Astrocyte (in vitro differentiated cells and primary cell): ENCODE data around the gene RALB. TPM values are rescaled to one million over a fixed set of nuclear protein-coding genes. Genes with fewer than 3 reads are reported as not detected.

Experiments used
- DNase-seq: peaks from one replicate; pipeline ENCODE4 v3.0.0-alpha.2; 2010; ENCODE audit warnings: low read depth
- FAIRE-seq: peaks from 2 replicates; lab custom pipeline; 2011; peaks lifted over from hg19 to GRCh38; lab: Jason Lieb, UNC
- H2AFZ ChIP-seq: 2 replicates; pipeline ENCODE4 v1.6.0; 2012; ENCODE audit warnings: low read depth, low read length, inconsistent platforms
- H3K27ac ChIP-seq: 2 replicates; pipeline ENCODE4 v1.5.1; 2011; ENCODE audit warnings: low read depth, low read length, inconsistent platforms
- H3K27me3 ChIP-seq: 2 replicates; pipeline ENCODE4 v1.6.0; 2011; ENCODE audit warnings: low read length, inconsistent platforms; ENCODE audit not compliant: insufficient read depth
- H3K36me3 ChIP-seq: 2 replicates; pipeline ENCODE4 v1.5.1; 2011; ENCODE audit warnings: low read length, inconsistent platforms; ENCODE audit not compliant: insufficient read depth
- H3K4me1 ChIP-seq: 2 replicates; pipeline ENCODE4 v1.5.1; 2011; ENCODE audit warnings: low read length, inconsistent platforms; ENCODE audit not compliant: insufficient read depth
- H3K4me2 ChIP-seq: 2 replicates; pipeline ENCODE4 v1.6.0; 2012; ENCODE audit warnings: low read length, inconsistent platforms
- H3K4me3 ChIP-seq: 2 replicates; pipeline ENCODE4 v1.5.1; 2011; ENCODE audit warnings: low read depth, mild to moderate bottlenecking, low read length, inconsistent platforms; ENCODE audit not compliant: insufficient read depth
- H3K79me2 ChIP-seq: 2 replicates; pipeline ENCODE4 v1.6.0; 2012; ENCODE audit warnings: mild to moderate bottlenecking, low read length, inconsistent platforms; ENCODE audit not compliant: insufficient read depth
- H3K9ac ChIP-seq: 2 replicates; pipeline ENCODE4 v1.6.0; 2012; ENCODE audit warnings: mild to moderate bottlenecking, low read length, inconsistent platforms
- H3K9me3 ChIP-seq: 2 replicates; pipeline ENCODE4 v1.5.1; 2012; ENCODE audit warnings: low read depth, mild to moderate bottlenecking, low read length, inconsistent platforms; ENCODE audit not compliant: insufficient read depth
- H4K20me1 ChIP-seq: 2 replicates; pipeline ENCODE4 v1.6.0; 2012; ENCODE audit warnings: low read length, inconsistent platforms; ENCODE audit not compliant: insufficient read depth
- H3K27ac Mint-ChIP-seq: one replicate; pipeline ENCODE4 v1.8.0; 2021; ENCODE audit warnings: mild to moderate bottlenecking, mixed read lengths; ENCODE audit not compliant: unreplicated experiment
- H3K27me3 Mint-ChIP-seq: one replicate; pipeline ENCODE4 v1.8.0; 2021; ENCODE audit warnings: low read depth, mixed read lengths; ENCODE audit not compliant: unreplicated experiment
- H3K36me3 Mint-ChIP-seq: one replicate; pipeline ENCODE4 v1.8.0; 2021; ENCODE audit warnings: low read depth, mixed read lengths; ENCODE audit not compliant: unreplicated experiment
- H3K4me1 Mint-ChIP-seq: one replicate; pipeline ENCODE4 v1.8.0; 2021; ENCODE audit warnings: low read depth, mixed read lengths; ENCODE audit not compliant: unreplicated experiment
- H3K4me3 Mint-ChIP-seq: one replicate; pipeline ENCODE4 v1.8.0; 2021; ENCODE audit warnings: mild to moderate bottlenecking, moderate library complexity, mixed read lengths; ENCODE audit not compliant: unreplicated experiment
- H3K9me3 Mint-ChIP-seq: one replicate; pipeline ENCODE4 v1.8.0; 2021; ENCODE audit warnings: mild to moderate bottlenecking, mixed read lengths; ENCODE audit not compliant: unreplicated experiment
- CTCF ChIP-seq: IDR thresholded peaks from 2 replicates; pipeline ENCODE4 v1.5.1; 2011; ENCODE audit warnings: low read depth, mild to moderate bottlenecking, inconsistent platforms, low read length, moderate library complexity; ENCODE audit not compliant: insufficient read depth
- EZH2 ChIP-seq: IDR thresholded peaks from 2 replicates; pipeline ENCODE4 v1.6.1; 2012; ENCODE audit warnings: mild to moderate bottlenecking, low read length, inconsistent platforms; ENCODE audit not compliant: insufficient read depth
- total RNA-seq: library from RNA; stranded (reverse); gene quantifications from 2 replicates; pipeline ENCODE4 v1.2.1, GENCODE V29; 2021

The RALB gene
- total RNA-seq, 1 donor from 2014 or later, result 44.5 TPM

- peaks cover 19% of the 10 kb centered on the region for H3K4me1 ChIP-seq
- Mint-ChIP-seq H3K9me3 (peaks cover 3% of the 10 kb centered on the region), H3K36me3 (peaks cover 14% of the 10 kb centered on the region), H3K4me1 (peaks cover 9% of the 10 kb centered on the region), H3K27ac (no peak overlapping the region), H3K27me3 (no peaks in the 10 kb centered on the region), H3K4me3 (no peak overlapping the region)
- H3K4me2 ChIP-seq, result no peak overlapping the region
- peaks cover 81% of the 10 kb centered on the region for H4K20me1 ChIP-seq
- H2AFZ ChIP-seq, result no peak overlapping the region
- H3K4me3 ChIP-seq, result no peak overlapping the region
- no peak overlapping the region for H3K9ac ChIP-seq
- peaks cover 80% of the 10 kb centered on the region for H3K79me2 ChIP-seq
- no peaks in the 10 kb centered on the region for H3K36me3 ChIP-seq
- peaks cover 5% of the 10 kb centered on the region for H3K9me3 ChIP-seq
- H3K27me3 ChIP-seq, result no peaks in the 10 kb centered on the region
- DNase-seq (no peak), FAIRE-seq (no peak)
- H3K27ac ChIP-seq, result no peak overlapping the region
- no peak for TF ChIP-seq EZH2
- TF ChIP-seq CTCF, result no peak
Measured at GRCh38 chr2:120260736-120261135, 8.1 kb downstream of the RALB start.

- H3K27ac Mint-ChIP-seq, result no peak overlapping the region
- Histone ChIP-seq H3K36me3 (no peaks in the 10 kb centered on the region), H3K4me2 (no peak overlapping the region), H3K27me3 (no peaks in the 10 kb centered on the region), H3K4me1 (peaks cover 12% of the 10 kb centered on the region), H3K4me3 (no peak overlapping the region), H3K79me2 (peaks cover 79% of the 10 kb centered on the region), H3K9ac (no peak overlapping the region), H3K27ac (no peak overlapping the region), H3K9me3 (peaks cover 5% of the 10 kb centered on the region), H4K20me1 (peaks cover 76% of the 10 kb centered on the region), H2AFZ (no peak overlapping the region)
- DNase-seq (no peak), FAIRE-seq (no peak)
- H3K4me1 Mint-ChIP-seq, result peaks cover 9% of the 10 kb centered on the region
- H3K36me3 Mint-ChIP-seq, result peaks cover 9% of the 10 kb centered on the region
- H3K4me3 Mint-ChIP-seq, result no peak overlapping the region
- no peak for TF ChIP-seq CTCF
- TF ChIP-seq EZH2, result no peak
- no peaks in the 10 kb centered on the region for H3K27me3 Mint-ChIP-seq
- peaks cover 3% of the 10 kb centered on the region for H3K9me3 Mint-ChIP-seq
Measured at GRCh38 chr2:120261387-120262006, 8.8 kb downstream of the RALB start.

- Mint-ChIP-seq H3K27me3 (no peaks in the 10 kb centered on the region), H3K36me3 (peaks cover 10% of the 10 kb centered on the region), H3K27ac (no peak overlapping the region), H3K9me3 (peaks cover 3% of the 10 kb centered on the region), H3K4me3 (no peak overlapping the region), H3K4me1 (peaks cover 9% of the 10 kb centered on the region)
- Histone ChIP-seq H3K9me3 (peaks cover 5% of the 10 kb centered on the region), H2AFZ (no peak overlapping the region), H3K9ac (no peak overlapping the region), H3K27me3 (no peaks in the 10 kb centered on the region), H3K4me2 (no peak overlapping the region), H3K36me3 (no peaks in the 10 kb centered on the region), H3K79me2 (peaks cover 79% of the 10 kb centered on the region), H3K27ac (no peak overlapping the region), H3K4me3 (no peak overlapping the region), H3K4me1 (peaks cover 12% of the 10 kb centered on the region), H4K20me1 (peaks cover 76% of the 10 kb centered on the region)
- DNase-seq (no peak), FAIRE-seq (no peak)
- TF ChIP-seq CTCF (no peak), EZH2 (no peak)
Measured at GRCh38 chr2:120262150-120262549, 9.5 kb downstream of the RALB start.
